CD4-positive, alpha-beta T cell treated with Interleukin-6 at 100 ng/mL for 8 hours (primary cell): ENCODE data around the gene FBXO39.
"Not testable (repeated sequence)": the region's sequence is repeated elsewhere in the genome, so short reads cannot be mapped to it uniquely, and the experiment has no call there.

Experiments used
- DNase-seq: peaks from one replicate; pipeline ENCODE4 v3.0.0-alpha.2; 2020; ENCODE audit warnings: mixed read lengths, low spot score

The FBXO39 gene

DNA sequence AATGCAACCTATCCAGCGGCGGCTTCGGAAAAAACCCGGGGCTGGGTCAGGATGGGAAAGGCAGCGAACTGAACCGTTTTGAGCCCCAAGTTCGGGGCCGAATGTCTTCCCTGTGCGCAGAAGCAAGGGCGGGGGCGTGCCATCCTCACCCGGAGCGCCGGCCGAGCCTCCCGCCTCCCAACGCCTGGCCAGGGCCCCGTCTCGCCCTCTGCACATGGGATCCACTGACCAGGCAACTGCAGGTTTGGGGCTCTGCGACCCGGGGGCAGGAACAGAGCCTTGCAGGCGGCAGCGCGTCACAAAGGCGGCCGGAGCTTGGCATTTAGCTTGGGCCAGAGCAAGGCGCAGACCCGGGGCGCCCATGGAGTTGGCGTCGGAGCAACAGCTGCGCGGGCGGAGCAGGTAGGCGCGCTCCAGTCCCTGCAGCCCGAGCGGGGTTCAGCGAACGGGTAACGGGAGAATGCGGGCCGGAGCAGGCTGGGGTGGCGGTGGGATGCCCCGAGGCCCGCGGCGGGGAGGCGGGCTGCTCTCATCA, at the start of gene FBXO39:
TSS of gene FBXO39 (plus strand) at position 345 of the 535 bp plus-strand sequence. CDS start 3,654 bp downstream, outside the sequence.
- DNase-seq = no peak

DNA sequence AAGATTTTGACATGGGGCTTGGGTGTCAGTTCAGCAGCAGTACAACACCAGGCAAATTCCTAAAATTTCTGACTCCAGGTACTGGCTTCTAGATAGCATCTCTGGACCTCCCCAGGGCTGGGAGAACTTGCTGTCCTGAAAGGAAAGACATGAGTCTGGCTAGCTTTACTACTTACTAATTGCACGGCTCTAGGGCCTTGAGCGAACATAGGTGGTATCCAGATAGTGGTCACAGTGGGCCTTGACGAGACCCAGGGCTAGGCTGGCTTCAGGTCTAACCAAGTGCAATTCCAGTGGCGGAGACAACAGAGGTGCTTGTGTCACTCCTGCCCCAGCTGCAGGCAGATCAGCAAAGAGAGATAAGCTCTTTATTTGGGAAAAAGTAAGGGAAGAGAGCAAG, 46.5 kb upstream of the FBXO39 start:
- no peak for DNase-seq

DNA sequence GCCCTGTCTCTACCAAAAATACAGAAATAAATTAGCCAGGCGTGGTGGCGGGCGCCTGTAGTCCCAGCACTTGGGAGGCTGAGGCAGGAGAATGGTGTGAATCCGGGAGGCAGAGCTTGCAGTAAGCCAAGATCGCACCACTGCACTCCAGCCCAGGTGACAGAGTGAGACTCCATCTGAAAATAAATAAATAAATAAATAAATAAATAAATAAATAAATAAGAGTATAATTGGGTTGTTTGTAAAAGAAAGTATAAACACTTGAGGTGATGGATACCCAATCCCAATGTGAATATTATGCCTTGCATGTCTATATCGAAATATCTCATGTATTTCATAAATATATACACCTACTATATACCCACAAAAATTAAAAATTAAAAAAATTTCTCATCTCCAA, 29.4 kb upstream of the FBXO39 start:
- DNase-seq = not testable (repeated sequence)

DNA sequence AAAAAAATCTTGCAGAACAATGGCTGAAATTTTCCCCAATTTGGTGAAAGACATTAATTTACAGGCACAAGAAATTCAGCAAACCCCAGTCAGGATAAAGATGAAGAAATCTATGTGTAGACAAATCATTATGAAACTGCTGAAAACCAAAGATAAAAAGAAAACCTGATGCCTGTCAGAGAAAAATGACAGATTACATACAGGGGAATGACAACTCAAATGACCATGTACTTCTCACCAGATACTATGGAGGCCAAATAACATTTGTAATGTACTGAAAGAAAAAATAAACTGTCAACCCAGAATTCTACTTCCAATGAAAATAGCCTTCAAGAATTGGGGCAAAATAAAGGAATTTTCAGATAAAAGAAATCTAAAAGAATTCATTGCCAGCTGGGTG, 27.4 kb upstream of the FBXO39 start:
- no peak for DNase-seq

DNA sequence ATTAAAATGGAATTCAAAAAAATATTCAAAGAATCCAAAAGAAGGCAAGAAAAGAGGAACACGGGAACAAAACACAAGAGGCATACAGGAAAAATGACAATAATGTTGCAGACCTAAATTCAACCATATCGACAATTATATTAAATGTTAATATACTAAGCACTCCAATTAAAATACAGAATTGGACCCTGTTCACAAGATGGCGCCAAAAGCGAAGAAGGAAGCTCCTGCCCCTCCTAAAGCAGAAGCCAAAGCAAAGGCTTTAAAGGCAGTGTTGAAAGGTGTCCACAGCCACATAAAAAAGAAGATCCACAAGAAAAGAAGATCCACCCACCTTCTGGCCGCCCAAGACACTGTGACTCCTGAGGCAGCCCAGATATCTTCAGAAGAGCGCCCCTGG, 26.5 kb upstream of the FBXO39 start:
- no peak for DNase-seq

DNA sequence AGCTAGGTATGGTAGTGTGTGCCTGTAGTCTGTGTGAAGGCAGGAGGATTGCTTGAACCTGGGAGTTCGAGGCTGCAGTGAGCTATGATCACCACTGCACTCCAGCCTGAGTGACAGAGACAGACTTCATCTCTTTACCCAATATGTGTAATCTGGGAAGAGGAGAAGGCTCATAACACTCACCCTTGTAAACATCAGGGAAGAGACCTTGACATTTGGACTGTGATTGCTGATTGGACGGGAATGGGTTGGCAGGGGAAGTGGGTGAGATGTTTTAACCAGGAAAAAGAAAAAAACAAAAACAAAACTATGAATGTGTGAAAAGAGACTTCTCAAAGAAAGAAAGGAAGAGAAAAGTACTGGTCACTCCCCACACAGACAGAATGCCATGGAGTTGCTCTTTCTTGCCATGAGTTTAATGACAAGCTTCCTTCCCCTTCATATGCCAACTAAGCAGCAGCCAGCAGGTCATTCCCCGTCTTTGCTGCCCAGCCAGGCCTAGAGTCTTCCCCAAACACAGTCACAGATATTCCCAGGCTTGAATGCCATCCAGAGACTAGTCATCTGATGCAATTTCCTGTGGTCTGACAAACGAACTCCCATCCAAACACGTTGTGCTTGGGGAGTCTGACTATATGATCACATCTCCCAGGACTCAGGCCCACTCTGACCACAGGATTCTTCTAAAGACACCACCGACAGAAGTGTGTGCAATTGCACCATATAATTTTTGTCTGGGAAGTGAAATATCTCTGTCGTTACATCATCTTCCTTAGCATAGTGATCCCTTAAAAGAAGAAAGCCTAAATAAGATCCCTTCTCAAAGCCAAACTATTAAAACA, 23.7 kb upstream of the FBXO39 start:
- DNase-seq = no peak

DNA sequence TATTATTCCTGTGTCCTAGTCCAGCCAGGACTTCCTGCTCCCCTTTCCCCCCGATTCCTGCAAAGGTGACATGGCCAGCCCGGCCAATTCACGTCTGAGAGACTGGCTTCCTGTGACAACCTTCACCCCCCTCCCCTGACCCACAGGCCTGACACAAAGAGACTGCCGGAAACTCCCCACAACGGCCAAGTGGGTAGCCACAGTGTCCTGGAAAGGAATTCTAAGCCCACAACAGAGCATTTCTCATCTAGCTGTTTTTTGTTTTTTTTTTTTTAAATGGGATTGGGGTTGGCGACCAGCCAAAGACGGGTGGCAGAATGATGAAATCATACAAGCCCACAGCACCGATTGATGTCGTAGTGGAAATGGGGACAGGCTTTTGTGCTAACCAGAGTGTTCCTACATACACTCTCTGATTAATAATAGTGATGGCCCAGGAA, 23.0 kb upstream of the FBXO39 start:
- peak; percentile 25 for DNase-seq

DNA sequence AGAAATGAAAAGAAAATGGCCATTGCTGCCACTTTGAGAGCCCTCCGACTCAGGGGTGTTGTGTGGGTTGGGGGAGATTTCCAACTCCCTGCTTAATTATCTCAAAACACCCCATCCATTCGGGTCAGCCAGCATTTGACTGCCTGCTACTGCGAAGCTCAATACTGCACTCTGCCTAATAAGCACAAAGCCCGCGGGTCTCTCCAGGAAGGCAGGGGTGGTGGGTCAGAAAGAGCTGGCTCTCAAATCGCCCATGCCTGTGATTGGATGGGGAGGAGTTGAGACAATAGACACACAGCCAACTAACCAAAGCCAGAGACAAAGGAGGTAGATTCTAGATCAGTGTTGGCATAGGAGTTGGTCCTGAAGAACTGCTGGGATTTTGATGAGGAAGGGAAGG, 22.5 kb upstream of the FBXO39 start:
- no peak for DNase-seq

DNA sequence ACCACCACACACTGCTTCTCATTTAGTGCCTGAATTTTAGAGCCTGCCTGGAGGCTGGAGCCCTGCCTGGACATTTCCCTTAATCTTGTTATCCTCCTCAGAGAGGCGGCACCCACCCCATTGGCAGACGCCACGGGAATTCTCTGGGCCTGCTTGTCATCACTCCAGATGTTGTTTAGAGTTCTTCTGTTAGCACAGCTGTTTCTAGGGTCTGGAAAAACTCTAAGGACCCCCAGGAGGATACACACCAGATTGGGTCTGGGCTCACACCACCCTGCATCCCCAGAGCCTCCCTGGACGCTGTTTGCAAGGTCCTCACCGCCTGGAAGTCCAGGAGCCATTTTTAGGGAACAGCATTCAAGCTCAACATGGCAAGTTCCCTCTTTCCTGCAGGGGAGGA, 20.7 kb upstream of the FBXO39 start:
- no peak for DNase-seq

DNA sequence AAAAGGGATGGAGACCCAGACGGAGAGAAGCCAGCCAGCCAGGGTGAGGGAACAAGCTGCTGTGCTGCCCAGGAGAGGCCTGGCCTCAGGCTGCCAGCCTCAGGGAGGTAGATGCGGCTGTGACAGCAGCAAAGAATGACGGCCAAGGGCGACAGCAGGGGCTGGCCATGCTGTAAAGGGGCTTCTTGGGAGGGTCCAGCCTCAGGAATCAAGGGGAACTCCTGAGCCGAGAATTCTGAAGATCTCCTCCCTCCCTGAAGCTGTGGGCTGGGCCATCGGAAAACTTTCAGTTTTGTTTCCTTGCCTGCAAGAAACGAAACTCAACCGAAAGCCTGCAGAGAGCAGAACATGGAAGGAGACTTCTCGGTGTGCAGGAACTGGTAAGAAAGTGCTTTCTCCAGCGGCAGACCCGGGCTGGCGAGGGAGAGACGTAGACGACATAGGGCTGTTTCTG, 20.3 kb upstream of the FBXO39 start, which contains the start of gene XAF1:
TSS of gene XAF1 (plus strand) at position 316 of the 454 bp plus-strand sequence. CDS start at position 349, 33 bp downstream.
- peak; percentile 61 for DNase-seq

DNA sequence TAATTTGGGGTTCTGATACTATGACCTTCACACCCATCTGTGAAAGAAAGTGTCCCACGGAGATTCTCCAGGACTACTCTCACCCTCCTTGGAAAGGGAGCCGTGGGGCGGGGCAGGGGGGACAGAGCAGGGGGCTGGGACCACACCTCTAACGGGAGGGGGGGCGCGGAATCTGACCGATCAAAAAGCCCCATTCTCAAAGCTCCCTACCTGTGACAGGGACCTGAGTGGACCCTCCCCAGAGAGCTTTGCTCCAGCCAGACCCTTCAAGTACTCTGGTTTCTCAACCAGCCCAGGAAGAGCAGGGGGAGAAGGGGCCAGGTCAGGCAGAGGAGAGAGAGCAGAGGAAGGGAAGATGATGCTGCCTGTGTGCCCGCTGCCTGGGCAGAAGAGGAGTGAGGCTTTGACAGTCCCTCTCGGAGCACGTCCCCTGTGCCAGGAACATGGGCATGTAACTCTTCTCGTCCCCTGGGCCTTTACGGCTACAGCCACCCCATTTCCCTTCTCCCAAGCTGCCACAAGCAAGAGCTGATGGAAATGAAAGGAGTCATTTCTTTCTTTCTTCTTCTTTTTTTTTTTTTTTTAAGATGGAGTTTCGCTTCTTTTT, 19.5 kb upstream of the FBXO39 start:
- DNase-seq = no peak

DNA sequence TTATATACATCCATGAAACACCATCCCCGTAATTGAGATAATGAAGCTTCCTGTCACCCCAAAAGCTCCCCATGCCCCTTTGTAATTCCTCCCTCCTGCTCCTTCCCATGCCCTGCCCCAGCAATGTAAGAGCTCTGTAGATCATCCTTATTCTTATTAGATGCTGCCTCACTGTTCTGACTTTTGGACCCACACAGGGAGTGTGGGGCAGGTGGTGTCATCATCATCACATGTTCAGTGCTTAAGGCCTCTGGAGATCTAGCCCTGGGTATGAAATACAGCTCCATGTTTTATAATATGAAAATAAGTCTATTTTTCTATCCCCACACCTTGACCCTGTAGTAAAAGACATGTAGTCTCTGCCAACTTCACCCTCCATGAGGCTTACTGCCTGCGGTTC, 18.3 kb upstream of the FBXO39 start:
- DNase-seq = no peak

DNA sequence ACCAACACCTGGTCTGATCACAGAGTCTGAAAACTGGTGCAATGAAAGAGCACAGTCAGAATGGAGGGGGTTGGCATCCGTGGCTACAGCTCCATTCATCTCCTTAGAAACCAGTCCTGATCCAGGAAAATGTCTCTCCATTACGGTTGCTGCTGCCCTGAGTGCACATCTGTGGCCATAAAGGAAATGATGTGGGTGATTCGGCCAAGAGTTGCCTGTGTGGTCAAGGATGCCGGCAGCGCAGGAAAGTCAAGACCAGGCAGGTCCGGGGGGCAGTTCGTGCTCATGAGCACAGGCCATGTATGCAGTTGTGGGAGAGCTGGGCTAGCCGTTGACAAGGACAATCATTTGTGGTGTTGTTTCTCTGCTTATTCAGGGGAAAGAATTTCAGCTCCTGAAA, 14.2 kb upstream of the FBXO39 start:
- DNase-seq = no peak

DNA sequence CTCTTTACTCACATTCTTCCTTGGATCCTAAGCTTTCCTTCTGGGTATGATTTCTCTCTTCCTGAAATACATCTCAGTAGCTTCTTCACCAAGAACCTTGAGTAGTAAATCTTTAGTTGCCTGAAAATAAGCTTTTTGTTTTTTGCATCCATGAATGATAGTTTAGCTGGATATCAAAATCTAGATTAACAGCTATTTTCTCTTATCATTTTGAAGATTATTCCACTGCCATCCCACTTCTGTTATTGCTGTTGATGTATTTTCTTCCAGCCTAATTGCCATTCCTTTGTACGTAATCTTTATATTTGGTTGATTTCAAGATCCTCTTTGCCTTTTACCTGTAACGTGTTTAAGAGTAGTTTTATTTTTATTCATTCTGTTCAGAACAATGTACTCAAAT, 7.6 kb upstream of the FBXO39 start:
- no peak for DNase-seq

DNA sequence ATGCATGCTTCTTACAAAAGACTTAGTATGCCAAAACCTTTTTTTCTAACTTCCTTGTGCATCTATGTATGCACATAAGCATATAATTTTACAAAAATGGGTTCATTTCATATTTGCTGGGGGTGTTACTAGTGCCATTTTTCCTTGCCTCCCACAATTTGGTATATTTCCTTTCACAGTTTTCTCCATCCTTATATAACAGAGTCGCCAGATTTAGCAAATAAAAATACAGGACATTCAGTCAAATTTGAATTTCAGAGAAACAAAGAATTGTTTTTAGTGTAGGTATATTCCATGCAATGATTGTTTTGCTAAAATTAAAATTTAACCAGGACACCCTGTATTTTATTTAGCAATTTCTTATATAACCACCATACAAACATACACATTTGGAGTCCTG, 4.0 kb upstream of the FBXO39 start:
- DNase-seq = no peak

DNA sequence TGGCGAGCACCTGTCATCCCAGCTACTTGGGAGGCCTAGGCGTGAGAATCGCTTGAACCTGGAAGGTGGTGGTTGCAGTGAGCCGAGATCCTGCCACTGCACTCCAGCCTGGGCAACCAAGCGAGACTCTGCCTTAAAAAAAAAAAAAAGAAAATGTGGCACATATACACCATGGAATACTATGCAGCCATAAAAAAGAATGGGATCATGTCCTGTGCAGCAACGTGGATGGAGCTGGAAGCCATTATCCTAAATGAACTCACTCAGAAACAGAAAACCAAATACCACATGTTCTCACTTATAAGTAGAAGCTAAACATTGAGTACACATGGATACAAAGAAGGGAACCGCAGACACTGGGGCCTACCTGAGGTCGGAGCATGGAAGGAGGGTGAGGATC, 1.1 kb upstream of the FBXO39 start:
- not testable (repeated sequence) for DNase-seq

DNA sequence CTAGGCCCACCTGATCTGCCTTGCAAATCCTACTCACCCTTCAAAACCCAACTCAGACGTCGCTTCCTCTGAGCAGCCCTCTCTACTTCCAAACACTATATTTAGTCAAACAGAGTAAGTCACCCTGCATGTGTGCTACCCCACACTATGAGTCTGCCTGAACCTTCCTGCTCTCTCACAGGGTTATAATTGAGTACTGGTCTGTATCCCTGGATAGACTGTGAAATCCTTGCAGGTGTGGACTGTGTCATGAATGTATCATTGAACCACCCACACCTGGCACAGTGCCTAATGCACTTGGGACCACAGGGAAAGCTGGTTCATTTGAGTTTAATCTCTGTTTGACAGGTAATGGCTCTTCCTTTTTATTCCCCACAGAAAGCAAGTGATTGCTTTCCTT, 3.4 kb downstream of the FBXO39 start:
- no peak for DNase-seq

DNA sequence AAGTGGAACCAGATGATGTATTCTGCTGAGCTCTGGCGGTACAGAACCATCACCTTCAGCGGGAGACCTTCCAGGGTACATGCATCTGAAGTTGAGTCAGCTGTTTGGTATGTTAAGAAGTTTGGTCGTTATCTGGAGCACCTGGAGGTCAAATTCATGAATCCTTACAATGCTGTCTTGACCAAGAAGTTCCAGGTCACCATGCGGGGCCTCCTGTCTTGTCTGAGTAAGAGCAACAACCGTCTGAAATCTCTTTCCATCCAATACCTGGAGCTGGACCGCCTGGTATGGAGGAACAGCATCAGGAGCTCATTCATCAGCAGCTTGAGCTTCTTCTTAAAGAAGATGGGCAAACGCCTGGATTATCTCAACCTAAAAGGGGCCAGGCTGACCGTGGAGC, 4.0 kb downstream of the FBXO39 start:
- no peak for DNase-seq

DNA sequence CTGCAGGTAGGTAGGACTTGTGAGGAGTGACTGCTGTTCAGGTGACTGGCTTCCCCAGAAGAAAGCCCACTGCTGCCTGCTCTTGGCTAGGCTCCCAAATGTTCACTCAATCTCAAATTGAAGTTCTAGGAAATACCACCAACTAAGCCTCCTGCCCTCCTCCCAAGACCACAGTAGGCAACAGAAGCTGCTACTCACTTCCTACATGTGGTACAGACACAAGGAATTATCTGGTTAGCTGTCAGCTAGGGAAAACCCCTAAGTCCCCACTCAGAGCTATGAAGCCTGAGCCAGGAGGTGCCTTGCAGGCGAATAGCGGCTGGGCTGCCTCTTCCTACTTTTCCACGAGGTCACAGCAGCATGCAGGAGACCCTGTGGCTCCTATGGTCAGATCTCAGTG, 4.9 kb downstream of the FBXO39 start:
- no peak for DNase-seq

DNA sequence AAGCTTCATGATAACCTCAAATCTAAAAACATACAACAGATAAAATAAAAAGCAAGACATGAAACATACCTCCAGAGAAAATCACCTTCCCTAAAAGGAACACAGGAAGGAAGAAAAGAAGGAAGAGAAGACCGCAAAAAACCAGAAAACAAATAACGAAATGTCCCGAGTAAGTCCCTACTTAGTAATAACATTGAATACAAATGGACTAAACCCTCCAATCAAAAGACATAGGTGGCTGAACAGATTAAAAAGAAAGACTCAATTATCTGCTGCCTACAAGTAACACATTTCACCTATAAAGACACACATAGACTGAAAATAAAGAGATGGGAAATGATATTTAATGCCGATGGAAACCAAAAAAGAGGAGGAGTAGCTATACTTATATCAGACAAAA, 6.2 kb downstream of the FBXO39 start:
- no peak for DNase-seq

DNA sequence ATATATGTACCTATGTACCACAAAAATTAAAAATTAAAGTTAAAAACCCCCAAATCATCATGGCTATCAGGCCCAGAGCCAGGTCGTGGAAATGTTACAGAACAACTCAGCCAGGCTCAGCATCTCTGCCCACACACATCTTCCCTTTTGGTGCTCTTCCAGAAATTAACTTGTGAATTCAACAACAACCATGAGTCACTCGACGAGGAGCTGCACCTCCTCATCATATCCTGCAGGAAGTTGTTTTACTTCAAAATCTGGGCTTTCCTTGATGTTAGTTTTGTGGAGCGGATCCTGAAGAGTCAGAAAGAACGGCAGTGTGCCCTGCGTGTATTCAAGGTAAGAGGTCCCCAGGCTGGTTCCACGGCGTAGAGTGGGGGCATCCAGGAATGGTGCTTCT, 10.6 kb downstream of the FBXO39 start:
- no peak for DNase-seq

DNA sequence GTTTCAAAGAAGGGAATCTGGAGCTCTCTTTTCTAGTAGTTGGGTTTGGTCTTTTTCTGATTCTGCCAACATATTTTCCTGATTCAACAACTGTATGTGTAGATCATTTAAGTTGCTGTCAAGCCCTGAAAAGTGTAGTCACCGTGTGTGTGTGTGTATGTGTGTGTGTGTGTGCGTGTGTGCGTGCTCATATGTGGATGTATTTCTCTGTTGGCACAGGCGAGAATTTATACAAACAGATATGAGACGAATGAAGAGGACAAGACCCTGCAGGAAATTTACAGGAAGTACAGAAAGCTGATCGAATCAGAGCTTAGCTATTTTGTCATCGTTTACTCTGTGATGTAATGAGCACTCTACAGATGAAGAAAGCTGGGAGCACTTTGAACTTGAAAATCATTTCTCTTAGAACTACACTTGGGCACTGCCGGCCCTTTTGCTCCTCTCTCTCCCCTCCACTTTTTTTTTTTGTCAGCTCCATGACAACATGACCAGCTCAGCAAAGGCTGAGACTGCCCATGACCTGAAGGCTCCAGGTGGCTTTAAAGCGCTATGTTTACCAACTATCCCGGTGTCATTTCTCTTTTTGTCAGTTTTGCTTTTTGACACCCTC, 11.2 kb downstream of the FBXO39 start:
- DNase-seq = no peak

DNA sequence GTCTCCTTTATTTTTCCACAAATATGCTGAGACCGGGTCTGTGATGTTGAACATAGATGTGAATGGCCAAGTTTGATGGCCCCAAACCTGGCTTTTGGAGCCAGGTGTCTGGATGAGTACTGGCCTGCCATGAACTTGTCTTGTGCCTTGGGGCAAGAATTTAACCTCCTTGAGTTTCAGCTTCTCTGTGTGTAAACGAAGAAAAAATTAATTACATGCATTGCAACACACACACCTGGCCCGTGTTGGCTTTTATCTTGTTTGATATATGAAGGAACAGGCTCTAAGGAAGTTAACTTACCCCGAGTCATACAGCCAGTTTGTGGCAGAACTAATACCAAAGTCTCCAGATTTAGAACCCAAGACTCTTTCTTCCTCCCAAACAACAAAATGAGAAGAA, 13.1 kb downstream of the FBXO39 start:
- DNase-seq = no peak
